ENCODE results near the gene SIAH1.

DNA sequence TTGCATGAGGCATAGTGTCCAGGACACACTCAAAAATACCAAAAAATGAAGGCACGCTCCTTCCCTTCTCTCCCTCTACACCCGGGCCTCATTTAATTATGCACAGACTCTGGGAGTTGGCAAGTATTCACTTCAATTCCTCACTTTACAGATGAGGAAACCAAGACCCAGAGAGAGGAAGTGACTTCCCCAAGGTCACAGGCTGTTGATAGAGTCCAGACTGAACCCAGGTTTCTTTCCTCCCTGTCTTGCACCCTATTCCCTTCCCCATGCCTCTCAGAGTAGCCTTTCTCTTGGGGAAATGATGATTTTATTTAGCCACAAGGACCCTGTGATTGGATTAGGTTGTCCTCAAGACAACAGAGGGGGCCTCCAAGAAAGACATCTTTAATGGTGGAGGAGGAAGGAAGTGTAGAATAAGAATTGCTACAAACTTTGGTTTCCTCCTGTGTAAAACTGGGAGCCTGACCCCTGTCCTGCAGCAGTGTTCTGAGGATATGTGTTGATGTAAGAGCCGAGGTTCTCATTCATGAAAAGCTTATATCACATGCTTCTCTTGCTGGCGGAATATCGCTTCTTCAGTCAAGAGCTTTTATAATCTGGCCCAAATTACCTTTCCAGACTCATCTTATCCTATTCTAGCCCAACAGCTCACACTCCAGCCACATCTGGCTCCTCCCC, 48.8 kb upstream of the SIAH1 start:
- TF ChIP-seq POLR2A (IDR thresholded peaks at IDR 0.05; ENCODE audit: low read length): no peak
- no peak for TF ChIP-seq GATA1 (IDR thresholded peaks at IDR 0.05; ENCODE audit: low read depth, low read length)

Measured in erythroblast (primary cell).